ENCODE data around the gene RXFP2. TPM values are rescaled to one million over a fixed set of nuclear protein-coding genes. Genes with fewer than 3 reads are reported as not detected.

RXFP2 gene
- total RNA-seq, 2 experiments from 2014 or later = not detected

DNA sequence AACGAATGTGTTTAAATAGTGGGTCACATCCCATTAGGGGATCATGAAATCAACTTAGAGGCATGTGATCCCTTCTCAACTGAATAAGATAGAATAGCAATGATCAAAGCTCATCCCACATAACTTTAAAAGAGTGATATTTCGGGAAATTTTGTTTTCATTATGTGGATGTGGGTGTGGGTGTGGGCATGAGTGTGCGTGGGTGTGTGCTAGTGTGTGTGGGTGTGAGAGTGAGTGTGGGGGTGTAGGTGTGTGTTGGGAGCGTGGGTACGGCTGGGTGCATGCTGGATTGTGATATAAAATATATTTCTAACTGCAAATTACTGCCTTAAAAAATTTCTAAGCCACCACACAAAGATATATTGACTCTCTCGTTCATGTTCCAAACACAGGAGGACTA lies 15.9 kb downstream of the RXFP2 start:
- H3K4me1 Mint-ChIP-seq = no peaks in the 10 kb centered on the region
- H3K27ac Mint-ChIP-seq = no peak overlapping the region
- no peaks in the 10 kb centered on the region for H3K9me3 Mint-ChIP-seq
- H3K4me3 Mint-ChIP-seq = no peak overlapping the region
- peaks cover 8% of the 10 kb centered on the region for H3K27me3 Mint-ChIP-seq
- no peak for DNase-seq
- no peaks in the 10 kb centered on the region for H3K36me3 Mint-ChIP-seq

DNA sequence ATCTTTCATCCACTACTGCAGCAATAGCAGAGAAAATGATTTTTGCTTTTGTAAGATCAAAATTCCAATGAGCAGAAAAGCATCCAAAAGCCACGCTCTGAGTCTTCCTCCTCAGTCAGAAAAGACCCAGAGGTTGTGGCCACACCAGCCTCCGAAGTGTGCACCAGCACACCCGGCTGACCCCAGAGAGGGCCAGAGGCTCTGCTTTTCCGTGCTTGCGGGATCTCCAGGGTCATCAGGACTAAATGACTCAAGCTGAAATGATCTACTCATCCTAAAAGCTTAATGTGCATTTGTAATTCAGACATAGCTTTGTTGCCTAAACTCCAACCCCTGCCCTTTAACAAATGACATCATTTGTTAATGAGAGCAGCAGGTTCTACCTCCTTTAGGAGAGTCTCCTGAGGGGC lies 16.5 kb downstream of the RXFP2 start:
- Mint-ChIP-seq H3K36me3 (no peaks in the 10 kb centered on the region), H3K9me3 (no peaks in the 10 kb centered on the region), H3K4me1 (no peaks in the 10 kb centered on the region), H3K27me3 (peaks cover 8% of the 10 kb centered on the region), H3K4me3 (no peak overlapping the region), H3K27ac (no peak overlapping the region)
- DNase-seq = no peak

DNA sequence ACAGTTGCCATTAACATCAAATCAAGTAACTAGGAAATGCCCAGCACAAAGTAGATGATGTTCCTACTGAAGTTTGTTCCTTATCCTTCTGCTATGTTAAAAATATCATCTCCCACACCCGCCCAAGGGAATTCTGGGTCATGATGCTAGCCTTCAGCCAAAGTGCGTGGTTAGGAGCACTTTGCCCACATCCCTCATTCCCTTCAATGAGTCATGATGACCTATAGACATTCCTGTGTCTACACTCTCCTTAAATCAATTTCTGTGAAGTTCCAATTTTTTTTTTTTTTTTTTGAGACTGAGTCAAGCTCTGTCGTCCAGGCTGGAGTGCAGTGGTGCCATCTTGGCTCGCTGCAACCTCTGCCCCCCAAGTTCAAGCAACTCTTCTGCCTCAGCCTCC lies 17.0 kb downstream of the RXFP2 start:
- Mint-ChIP-seq H3K36me3 (no peaks in the 10 kb centered on the region), H3K4me1 (no peaks in the 10 kb centered on the region), H3K9me3 (no peaks in the 10 kb centered on the region), H3K4me3 (no peak overlapping the region), H3K27me3 (peaks cover 8% of the 10 kb centered on the region), H3K27ac (no peak overlapping the region)
- DNase-seq = no peak

DNA sequence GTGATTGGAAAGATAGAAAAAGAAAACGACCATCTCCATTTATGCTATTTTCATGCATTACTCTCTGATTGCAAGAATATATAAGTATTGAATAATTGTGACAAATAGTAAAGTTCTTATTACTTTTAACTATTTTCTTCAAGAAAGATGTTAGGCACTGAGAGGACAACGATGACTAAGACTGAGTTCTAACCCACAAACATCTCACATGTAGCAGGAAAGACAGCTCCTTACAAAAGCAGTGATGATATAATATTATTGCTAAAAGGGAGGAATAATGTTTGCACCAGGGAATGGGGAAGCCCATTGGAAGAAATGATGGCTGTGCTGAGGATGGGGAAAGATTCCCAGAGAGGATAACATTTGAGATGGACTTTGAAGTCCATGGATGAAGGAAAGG lies 22.6 kb downstream of the RXFP2 start:
- no peak overlapping the region for H3K27ac Mint-ChIP-seq
- H3K4me1 Mint-ChIP-seq = no peaks in the 10 kb centered on the region
- H3K4me3 Mint-ChIP-seq = no peak overlapping the region
- no peak for DNase-seq
- no peaks in the 10 kb centered on the region for H3K36me3 Mint-ChIP-seq
- no peaks in the 10 kb centered on the region for H3K9me3 Mint-ChIP-seq
- H3K27me3 Mint-ChIP-seq = peaks cover 3% of the 10 kb centered on the region

DNA sequence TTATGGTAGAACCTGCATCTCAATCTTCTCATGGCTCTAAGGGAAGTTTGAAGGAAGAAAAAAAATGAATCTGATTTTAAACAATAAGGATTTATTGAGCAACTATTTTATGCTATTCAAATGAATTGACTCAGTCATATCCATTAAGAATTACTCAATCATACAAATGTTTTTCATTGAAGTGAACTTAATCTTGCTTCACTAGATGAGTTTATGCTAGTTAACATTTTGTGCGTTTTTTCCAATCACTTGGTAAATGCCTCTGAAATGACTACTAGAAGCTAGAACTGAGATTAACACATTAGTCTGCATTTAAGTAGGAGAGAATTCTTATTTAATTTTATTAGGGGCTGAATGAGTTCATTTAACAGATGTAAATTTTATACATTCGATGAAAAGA lies 25.2 kb downstream of the RXFP2 start:
- Mint-ChIP-seq H3K4me3 (no peak overlapping the region), H3K4me1 (no peaks in the 10 kb centered on the region), H3K36me3 (no peaks in the 10 kb centered on the region), H3K27me3 (peaks cover 7% of the 10 kb centered on the region), H3K27ac (no peak overlapping the region), H3K9me3 (no peaks in the 10 kb centered on the region)
- no peak for DNase-seq

DNA sequence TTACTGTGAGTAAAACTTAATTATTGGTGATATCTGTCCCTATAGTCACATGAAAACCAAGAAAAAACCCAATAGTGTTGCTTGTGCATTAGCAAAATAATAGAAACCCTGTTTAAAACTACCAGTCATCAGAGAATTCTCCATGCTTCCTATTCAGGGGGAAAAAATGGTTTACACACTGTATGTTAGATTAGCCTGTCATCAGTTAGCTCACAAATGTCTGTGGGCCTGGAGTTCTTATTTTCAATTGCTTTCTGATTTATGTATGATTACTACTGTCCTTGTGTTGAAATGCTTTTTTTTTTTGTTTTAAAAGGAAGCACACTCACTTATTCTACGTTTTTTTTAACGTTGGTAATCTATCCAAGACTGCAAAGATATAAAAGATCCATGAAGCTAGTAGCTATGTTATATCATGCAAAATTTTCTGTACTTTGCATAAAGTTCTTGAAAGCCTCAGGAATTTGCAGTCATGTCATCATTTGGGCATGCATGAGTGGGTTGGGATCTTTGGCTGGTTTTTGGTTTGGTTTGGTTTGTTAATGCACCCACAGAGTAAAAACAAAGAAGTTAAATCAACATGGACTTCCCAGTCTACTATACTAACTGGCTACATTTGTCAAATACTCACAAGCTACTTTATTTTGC lies 25.9 kb downstream of the RXFP2 start:
- H3K4me1 Mint-ChIP-seq = no peaks in the 10 kb centered on the region
- H3K27ac Mint-ChIP-seq = no peak overlapping the region
- no peaks in the 10 kb centered on the region for H3K36me3 Mint-ChIP-seq
- H3K27me3 Mint-ChIP-seq = peaks cover 7% of the 10 kb centered on the region
- H3K9me3 Mint-ChIP-seq = no peaks in the 10 kb centered on the region
- H3K4me3 Mint-ChIP-seq = no peak overlapping the region
- DNase-seq = no peak

DNA sequence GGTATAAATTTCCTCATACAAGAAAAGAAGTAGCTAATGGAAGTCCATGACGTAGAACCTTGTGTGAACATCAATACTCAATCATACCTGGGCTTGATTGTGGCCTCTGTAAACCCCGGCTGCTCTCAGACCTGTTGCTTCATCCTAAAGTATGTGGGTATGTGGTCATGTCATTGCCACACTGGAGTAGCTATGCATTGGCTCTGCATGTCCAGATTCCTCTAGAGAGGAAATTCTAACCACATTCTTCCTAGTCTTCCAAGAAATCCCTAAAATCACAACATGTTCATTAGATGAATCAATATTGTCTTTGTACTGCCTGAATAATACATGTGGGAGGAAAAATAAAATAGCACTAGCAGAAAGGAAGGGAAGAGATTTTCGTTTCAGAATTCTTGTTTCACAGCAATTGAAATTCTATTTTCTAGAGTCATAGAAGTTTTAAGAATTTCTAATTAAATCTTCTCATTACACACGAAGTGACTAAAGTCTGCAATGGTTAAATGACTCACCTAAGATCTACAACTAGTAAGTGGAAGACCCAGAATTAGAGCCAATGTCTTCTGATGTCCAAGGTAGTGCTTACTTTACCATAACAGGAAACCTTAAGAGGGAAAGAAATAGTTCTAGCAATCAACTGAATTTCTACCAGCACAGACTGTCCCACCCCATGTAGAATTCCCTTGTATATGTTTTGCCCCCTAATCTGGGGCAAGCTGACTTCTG lies 28.0 kb downstream of the RXFP2 start:
- Mint-ChIP-seq H3K4me3 (no peak overlapping the region), H3K27me3 (peaks cover 7% of the 10 kb centered on the region), H3K36me3 (no peaks in the 10 kb centered on the region), H3K4me1 (no peaks in the 10 kb centered on the region), H3K27ac (no peak overlapping the region), H3K9me3 (no peaks in the 10 kb centered on the region)
- DNase-seq = no peak

DNA sequence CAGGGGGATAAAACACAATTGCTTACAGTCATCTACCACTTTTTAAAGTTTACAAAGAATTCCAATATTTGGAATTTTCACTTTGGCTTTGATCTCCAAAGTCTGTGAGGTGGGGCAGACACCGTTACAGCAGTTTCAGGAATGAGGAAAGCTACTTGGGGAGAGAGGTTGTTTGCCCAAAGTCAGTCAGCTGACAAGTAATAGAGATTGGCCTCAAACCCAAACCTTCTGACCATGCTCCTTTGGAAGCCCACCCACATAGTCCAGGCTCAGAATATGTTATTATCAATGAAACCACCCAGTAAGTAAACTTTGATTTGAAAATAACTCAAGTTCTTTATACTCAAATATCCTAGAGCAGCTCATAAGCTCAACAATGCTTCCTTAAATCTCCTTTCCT lies 29.0 kb downstream of the RXFP2 start:
- H3K4me3 Mint-ChIP-seq = no peak overlapping the region
- H3K27me3 Mint-ChIP-seq = peaks cover 7% of the 10 kb centered on the region
- H3K4me1 Mint-ChIP-seq = peaks cover 3% of the 10 kb centered on the region
- H3K27ac Mint-ChIP-seq = no peak overlapping the region
- no peaks in the 10 kb centered on the region for H3K9me3 Mint-ChIP-seq
- no peaks in the 10 kb centered on the region for H3K36me3 Mint-ChIP-seq
- no peak for DNase-seq

DNA sequence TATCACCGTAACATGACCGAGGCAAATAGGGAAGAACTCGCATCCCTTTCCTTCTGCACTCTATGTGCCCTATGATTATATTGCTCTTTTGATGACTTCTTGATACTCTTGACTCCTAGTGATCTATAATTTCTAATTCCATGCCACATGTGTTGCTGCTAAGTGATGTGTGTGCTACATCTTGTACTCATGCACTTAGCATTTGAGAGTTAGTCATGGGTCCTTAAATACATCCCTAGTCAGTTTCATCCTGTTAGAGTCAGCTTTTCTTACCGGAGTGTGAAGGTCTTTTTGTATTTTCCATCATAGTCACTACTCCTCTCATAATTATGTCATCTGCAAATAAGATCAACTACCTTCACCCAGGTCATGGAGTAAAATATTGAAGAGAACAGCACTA lies 30.2 kb downstream of the RXFP2 start:
- no peak for DNase-seq
- Mint-ChIP-seq H3K4me3 (no peak overlapping the region), H3K36me3 (no peaks in the 10 kb centered on the region), H3K9me3 (no peaks in the 10 kb centered on the region), H3K4me1 (peaks cover 8% of the 10 kb centered on the region), H3K27ac (no peak overlapping the region), H3K27me3 (peaks cover 7% of the 10 kb centered on the region)

DNA sequence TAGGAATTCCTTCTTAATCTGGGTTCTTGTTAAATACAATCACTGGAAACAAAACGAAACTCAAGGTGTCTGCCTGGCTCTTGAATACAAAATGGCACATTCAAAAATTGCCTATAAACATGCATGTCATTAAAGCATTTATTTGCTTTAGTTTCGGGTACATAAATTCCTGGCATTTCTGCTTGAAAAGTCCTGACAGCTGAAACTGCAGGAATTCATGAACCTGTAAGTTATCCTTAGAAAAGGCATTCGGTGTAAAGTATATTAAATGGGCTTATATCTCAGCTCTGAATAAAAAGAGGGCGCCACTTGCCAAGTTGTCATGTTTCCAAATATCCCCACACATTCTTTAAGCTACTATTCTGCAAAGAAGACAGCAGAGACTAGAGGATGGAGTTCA lies 32.9 kb downstream of the RXFP2 start:
- Mint-ChIP-seq H3K36me3 (no peaks in the 10 kb centered on the region), H3K4me3 (no peak overlapping the region), H3K4me1 (peaks cover 8% of the 10 kb centered on the region), H3K9me3 (no peaks in the 10 kb centered on the region), H3K27ac (no peak overlapping the region), H3K27me3 (peaks cover 1% of the 10 kb centered on the region)
- DNase-seq = no peak

DNA sequence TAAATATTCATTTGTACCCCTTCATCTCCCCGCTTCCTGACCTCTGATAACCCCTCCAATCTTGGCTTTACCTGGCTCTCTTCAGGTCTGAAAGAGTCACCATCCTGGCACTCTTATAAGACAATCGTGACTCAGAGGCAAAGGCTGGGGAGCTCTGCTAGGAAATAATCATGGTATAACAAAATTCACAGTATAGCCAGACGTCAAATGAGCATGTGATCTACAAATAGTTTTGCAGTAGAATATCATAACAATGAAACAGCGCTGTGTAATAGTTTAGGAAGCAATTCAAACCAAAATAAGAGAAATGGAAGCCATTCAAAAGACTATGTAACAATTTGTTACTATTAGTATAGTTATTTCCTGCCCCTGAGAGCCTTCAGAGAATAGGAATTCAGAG lies 34.2 kb downstream of the RXFP2 start:
- H3K27me3 Mint-ChIP-seq = peaks cover under 1% of the 10 kb centered on the region
- no peaks in the 10 kb centered on the region for H3K36me3 Mint-ChIP-seq
- H3K27ac Mint-ChIP-seq = no peak overlapping the region
- no peak for DNase-seq
- H3K9me3 Mint-ChIP-seq = no peaks in the 10 kb centered on the region
- peaks cover 8% of the 10 kb centered on the region for H3K4me1 Mint-ChIP-seq
- H3K4me3 Mint-ChIP-seq = no peak overlapping the region

DNA sequence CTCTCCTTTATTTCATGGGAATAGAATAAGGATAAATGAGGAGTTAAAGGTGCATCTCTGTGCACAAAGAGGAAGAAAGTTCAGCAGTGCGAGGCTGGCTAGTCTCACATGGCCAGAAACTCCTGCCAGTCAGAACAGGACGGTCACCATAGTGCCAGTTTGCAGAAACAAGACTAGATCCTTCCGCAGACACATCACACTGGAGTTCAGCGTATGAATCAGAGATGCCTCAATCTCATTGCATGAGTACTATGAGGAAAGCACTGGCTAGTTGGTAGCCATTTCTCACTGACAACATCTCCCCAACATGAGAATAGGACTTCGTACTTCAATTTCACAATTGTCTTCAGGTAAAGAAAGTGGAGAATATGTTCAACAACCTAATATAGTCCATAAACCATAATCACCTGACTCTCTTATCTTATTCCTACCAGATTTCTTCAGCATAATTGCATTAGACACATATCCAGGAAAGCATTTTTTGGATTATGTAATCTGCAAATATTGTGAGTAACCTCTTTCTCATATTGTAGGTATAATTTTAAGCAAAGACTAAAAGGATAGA lies 34.9 kb downstream of the RXFP2 start:
- Mint-ChIP-seq H3K9me3 (no peaks in the 10 kb centered on the region), H3K4me1 (peaks cover 8% of the 10 kb centered on the region), H3K27me3 (peaks cover 5% of the 10 kb centered on the region), H3K4me3 (no peak overlapping the region), H3K27ac (no peak overlapping the region), H3K36me3 (no peaks in the 10 kb centered on the region)
- no peak for DNase-seq

DNA sequence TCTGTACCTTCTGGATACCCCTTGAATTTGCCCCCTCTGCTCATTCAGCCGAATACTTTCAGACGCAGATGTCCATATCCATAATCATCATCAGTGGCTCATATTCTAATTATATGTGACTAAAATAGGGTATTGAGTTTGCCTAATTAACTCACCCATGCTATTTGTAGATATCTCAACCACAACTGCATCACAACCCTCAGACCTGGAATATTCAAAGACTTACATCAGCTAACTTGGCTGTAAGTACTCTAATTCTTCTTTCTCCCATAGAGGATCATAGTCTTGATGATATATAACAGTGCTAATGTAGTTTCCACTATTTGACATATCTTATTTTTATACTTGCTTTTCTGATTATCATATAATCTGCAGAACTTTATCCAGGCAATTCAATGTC lies 35.8 kb downstream of the RXFP2 start:
- no peaks in the 10 kb centered on the region for H3K9me3 Mint-ChIP-seq
- peaks cover 8% of the 10 kb centered on the region for H3K27me3 Mint-ChIP-seq
- H3K4me3 Mint-ChIP-seq = no peak overlapping the region
- no peak for DNase-seq
- no peaks in the 10 kb centered on the region for H3K36me3 Mint-ChIP-seq
- H3K4me1 Mint-ChIP-seq = peaks cover 8% of the 10 kb centered on the region
- H3K27ac Mint-ChIP-seq = no peak overlapping the region

DNA sequence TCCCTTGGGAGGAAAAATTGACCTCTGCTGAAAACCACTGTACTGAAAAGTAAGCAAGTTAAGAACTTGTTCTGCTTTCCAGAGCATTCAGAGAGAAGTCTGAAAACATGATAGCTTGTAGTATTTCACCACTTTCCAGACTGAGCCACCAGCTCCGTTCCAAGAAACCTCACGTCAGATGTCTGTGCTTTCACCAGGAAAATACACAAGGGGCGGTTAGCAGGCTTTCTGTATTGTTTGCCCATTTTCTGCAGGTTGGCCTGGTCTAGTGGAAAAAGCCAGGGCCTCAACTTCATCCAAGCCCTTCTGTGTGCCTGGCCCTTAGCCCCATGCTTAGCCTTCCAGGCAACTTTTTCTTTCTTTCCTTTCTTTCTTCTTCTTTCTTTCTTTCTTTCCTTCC lies 36.4 kb downstream of the RXFP2 start:
- Mint-ChIP-seq H3K36me3 (no peaks in the 10 kb centered on the region), H3K27me3 (peaks cover 8% of the 10 kb centered on the region), H3K9me3 (no peaks in the 10 kb centered on the region), H3K27ac (no peak overlapping the region), H3K4me1 (peaks cover 8% of the 10 kb centered on the region), H3K4me3 (no peak overlapping the region)
- no peak for DNase-seq

DNA sequence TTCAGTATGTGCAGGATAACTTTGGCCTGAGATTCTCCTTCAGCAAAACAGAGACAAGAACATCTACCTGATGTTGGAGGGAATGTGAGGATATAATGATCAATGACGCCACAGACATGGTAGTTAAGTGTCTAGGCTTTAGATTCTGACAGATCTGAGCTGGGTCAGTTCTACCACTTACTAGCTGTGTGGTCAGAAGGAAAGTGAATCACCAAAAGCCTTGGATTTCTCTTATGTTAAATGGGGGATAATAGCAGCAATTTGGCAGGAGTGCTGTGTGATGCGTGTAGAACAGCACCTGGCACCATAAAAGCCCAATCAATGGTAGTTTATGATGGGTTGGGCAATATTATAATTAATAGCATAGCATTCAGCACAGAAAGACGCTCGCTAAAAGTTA lies 41.7 kb downstream of the RXFP2 start:
- H3K9me3 Mint-ChIP-seq = no peaks in the 10 kb centered on the region
- no peak for DNase-seq
- no peak overlapping the region for H3K4me3 Mint-ChIP-seq
- H3K36me3 Mint-ChIP-seq = no peaks in the 10 kb centered on the region
- no peaks in the 10 kb centered on the region for H3K4me1 Mint-ChIP-seq
- H3K27ac Mint-ChIP-seq = no peak overlapping the region
- H3K27me3 Mint-ChIP-seq = peaks cover 8% of the 10 kb centered on the region

DNA sequence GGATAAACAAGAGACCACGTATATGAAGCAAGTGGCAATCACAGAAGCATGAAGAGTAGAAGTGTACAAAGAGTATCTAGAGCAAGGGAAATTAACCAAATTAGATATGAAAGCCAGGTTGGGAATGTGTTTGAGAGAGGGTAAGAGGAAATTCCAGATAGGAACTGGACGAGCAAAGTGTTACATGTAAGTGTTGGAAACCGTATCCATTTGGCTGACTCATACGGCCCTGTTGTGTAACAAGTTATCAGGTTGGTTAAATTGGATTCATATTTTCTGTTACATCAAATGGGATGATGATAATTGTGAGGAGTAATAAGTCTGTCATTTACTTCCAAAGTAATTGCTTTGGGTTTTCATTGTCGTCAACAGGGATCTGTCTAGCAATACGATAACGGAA lies 46.7 kb downstream of the RXFP2 start:
- Mint-ChIP-seq H3K4me1 (no peaks in the 10 kb centered on the region), H3K27me3 (no peaks in the 10 kb centered on the region), H3K4me3 (no peak overlapping the region), H3K27ac (no peak overlapping the region), H3K36me3 (no peaks in the 10 kb centered on the region), H3K9me3 (no peaks in the 10 kb centered on the region)
- DNase-seq = no peak
